Neural cell (in vitro differentiated cells): ENCODE results near the gene SLX4IP. TPM values are rescaled to one million over a fixed set of nuclear protein-coding genes. Genes with fewer than 3 reads are reported as not detected.

Experiments
- H2AFZ ChIP-seq: fragments of 200-600, 300-800 bp; sonication (generic), shearing (Covaris generic); 2 replicates; pipeline ENCODE4 v1.6.0; 2014; ENCODE audit warnings: low read depth, mild to moderate bottlenecking, antibody characterized with exemption, low read length, moderate library complexity
- H3F3A ChIP-seq: fragments of 200-600 bp; shearing (Covaris generic); 2 replicates; pipeline ENCODE4 v1.6.1; 2016; ENCODE audit warnings: mild to moderate bottlenecking, moderate library complexity, mixed read lengths, antibody characterized with exemption, low read length; ENCODE audit not compliant: insufficient read depth, poor library complexity, severe bottlenecking
- H3K27ac ChIP-seq: fragments of 200-600, 300-800 bp; sonication (generic), shearing (Covaris generic); 2 replicates; pipeline ENCODE4 v1.5.1; 2014; ENCODE audit warnings: mild to moderate bottlenecking, low read length, moderate library complexity
- H3K27me3 ChIP-seq: fragments of 300-800, 200-600 bp; sonication (generic), shearing (Covaris generic); 2 replicates; pipeline ENCODE4 v1.6.0; 2014; ENCODE audit warnings: mild to moderate bottlenecking, low read depth, low read length, moderate library complexity; ENCODE audit not compliant: insufficient read depth
- H3K36me3 ChIP-seq: fragments of 300-800, 200-600 bp; sonication (generic), shearing (Covaris generic); 2 replicates; pipeline ENCODE4 v1.5.1; 2014; ENCODE audit warnings: mild to moderate bottlenecking, antibody characterized with exemption, low read length, moderate library complexity; ENCODE audit not compliant: insufficient read depth
- H3K4me2 ChIP-seq: fragments of 300-800, 200-600 bp; sonication (generic), shearing (Covaris generic); 2 replicates; pipeline ENCODE4 v1.6.0; 2014; ENCODE audit warnings: mild to moderate bottlenecking, low read length
- H3K4me3 ChIP-seq: fragments of 300-800, 200-600 bp; sonication (generic), shearing (Covaris generic); 2 replicates; pipeline ENCODE4 v1.5.1; 2014; ENCODE audit warnings: mild to moderate bottlenecking, low read length, moderate library complexity
- H3K79me2 ChIP-seq: fragments of 200-600 bp; shearing (Covaris generic); replicated peaks from 2 replicates; pipeline ENCODE4 v1.6.0; 2014; ENCODE audit warnings: mild to moderate bottlenecking, low read length, moderate library complexity; ENCODE audit not compliant: insufficient read depth
- H3K9ac ChIP-seq: fragments of 300-800, 200-600 bp; sonication (generic), shearing (Covaris generic); 2 replicates; pipeline ENCODE4 v1.6.1; 2016; ENCODE audit warnings: mild to moderate bottlenecking, low read length, mixed read lengths
- H3K9me2 ChIP-seq: fragments of 200-600 bp; shearing (Covaris generic); 2 replicates; pipeline ENCODE4 v1.6.1; 2016; ENCODE audit warnings: mild to moderate bottlenecking, low read length, mixed read lengths; ENCODE audit not compliant: insufficient read depth
- H3K9me3 ChIP-seq: fragments of 200-600, 300-800 bp; sonication (generic), shearing (Covaris generic); 2 replicates; pipeline ENCODE4 v1.6.1; 2016; ENCODE audit warnings: mild to moderate bottlenecking, mixed run types, low read length, moderate library complexity, mixed read lengths
- H4K20me1 ChIP-seq: fragments of 200-600 bp; shearing (Covaris generic); 2 replicates; pipeline ENCODE4 v1.6.1; 2016; ENCODE audit warnings: mild to moderate bottlenecking, mixed run types; ENCODE audit not compliant: insufficient read depth
- EP300 ChIP-seq: fragments of 450-650 bp; conservative IDR thresholded peaks from 2 replicates; pipeline ENCODE4 v1.6.1; 2014; ENCODE audit warnings: antibody characterized with exemption, mild to moderate bottlenecking, moderate library complexity; ENCODE audit not compliant: poor library complexity, severe bottlenecking
- EZH2 ChIP-seq: fragments of 200-600, 300-800 bp; shearing (Covaris generic), sonication (generic); IDR thresholded peaks from 2 replicates; pipeline ENCODE4 v1.6.1; 2014; ENCODE audit warnings: antibody characterized with exemption, low read length, borderline replicate concordance, mild to moderate bottlenecking; ENCODE audit not compliant: insufficient read depth, poor library complexity, severe bottlenecking
- MXI1 ChIP-seq: fragments of 450-650 bp; conservative IDR thresholded peaks from 2 replicates; pipeline ENCODE4 v1.6.1; 2014; ENCODE audit warnings: antibody characterized with exemption, mild to moderate bottlenecking; ENCODE audit not compliant: poor library complexity, severe bottlenecking
- POLR2AphosphoS5 ChIP-seq: IDR thresholded peaks from 2 replicates; pipeline ENCODE4 v1.6.1; 2012
- RAD21 ChIP-seq: fragments of 450-650 bp; conservative IDR thresholded peaks from 2 replicates; pipeline ENCODE4 v1.6.1; 2014; ENCODE audit warnings: antibody characterized with exemption, mild to moderate bottlenecking, moderate library complexity
- SMC3 ChIP-seq: fragments of 450-650 bp; conservative IDR thresholded peaks from 2 replicates; pipeline ENCODE4 v1.6.1; 2014; ENCODE audit warnings: antibody characterized with exemption, mild to moderate bottlenecking, moderate library complexity; ENCODE audit not compliant: poor library complexity
- TAF1 ChIP-seq: IDR thresholded peaks from 2 replicates; pipeline ENCODE4 v1.6.1; 2012; ENCODE audit warnings: low read depth
- polyA plus RNA-seq: library from polyadenylated mRNA; depleted of rRNA; stranded (reverse); fragments of >200 nt; gene quantifications from 2 replicates; pipeline ENCODE4 v1.2.3, GENCODE V29; 2014
- TF ChIP-seq, protein P1 (sequence below): fragments of 450-650 bp; IDR thresholded peaks from 2 replicates; pipeline ENCODE4 v1.5.1; 2014; ENCODE audit warnings: antibody characterized with exemption, mild to moderate bottlenecking, moderate library complexity; ENCODE audit not compliant: poor library complexity, severe bottlenecking
- TF ChIP-seq, protein P2 (sequence below): IDR thresholded peaks from 2 replicates; pipeline ENCODE4 v1.6.1; 2012; ENCODE audit warnings: borderline replicate concordance

Gene SLX4IP
- polyA plus RNA-seq, 1 donor from 2014 or later = 6.4 TPM

DNA sequence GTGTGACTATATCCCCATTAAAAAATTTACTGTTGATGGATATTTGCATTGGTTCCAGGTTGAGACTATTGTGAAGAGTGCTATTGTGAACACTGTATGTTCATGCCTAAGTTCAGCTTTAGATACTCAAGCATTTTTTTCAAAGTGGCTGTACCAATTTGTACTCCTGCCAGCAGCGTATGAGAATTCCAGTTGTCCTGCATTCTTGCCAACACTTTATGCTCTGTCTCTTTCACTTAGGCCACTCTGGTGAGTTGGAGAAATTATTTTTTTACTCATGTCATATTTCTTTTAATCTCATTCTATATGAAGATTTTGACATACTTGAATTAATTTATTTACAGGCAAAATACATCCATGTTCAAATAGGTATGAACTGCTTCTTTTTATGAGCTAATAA lies 162.5 kb downstream of the SLX4IP start:
- Histone ChIP-seq H3K79me2 (no peaks in the 10 kb centered on the region), H3K36me3 (no peaks in the 10 kb centered on the region), H3K9ac (no peak overlapping the region), H3F3A (no peaks in the 10 kb centered on the region), H3K27me3 (no peaks in the 10 kb centered on the region), H4K20me1 (no peaks in the 10 kb centered on the region), H3K4me3 (no peak overlapping the region), H3K9me2 (no peaks in the 10 kb centered on the region), H3K27ac (no peak overlapping the region), H3K4me2 (no peak overlapping the region), H3K9me3 (no peaks in the 10 kb centered on the region), H2AFZ (no peak overlapping the region)
- TF ChIP-seq EZH2 = no peak

DNA sequence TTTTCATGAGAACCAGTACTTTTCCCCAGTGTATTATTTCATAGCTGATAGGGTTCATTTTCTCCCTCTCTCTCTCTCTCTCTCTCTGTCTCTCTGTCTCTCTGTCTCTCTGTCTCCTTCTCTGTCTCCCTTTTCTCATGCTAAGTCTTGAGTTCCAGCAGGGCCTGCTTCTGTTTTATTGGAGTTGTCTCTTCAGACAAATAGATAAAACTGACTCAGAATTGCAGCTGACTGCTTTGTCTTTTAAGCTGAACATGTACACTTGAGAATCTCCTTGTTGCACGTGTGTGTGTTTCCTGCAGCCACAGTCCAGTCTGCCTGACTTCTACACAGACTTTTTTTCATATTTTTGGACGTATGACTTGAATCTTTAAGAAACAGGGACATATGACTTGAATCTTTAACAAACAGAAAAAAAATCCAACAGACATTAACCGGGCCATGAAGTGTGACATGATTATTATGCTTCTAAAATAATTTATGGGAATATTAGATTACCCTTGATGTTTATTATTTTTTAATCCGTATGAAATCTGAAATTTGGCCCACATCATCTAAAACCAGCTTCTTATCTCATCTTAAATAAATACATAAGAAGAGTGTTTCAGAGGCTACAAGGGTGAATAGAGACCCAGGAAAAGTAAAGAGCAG lies 167.2 kb downstream of the SLX4IP start:
- Histone ChIP-seq H3K27me3 (no peaks in the 10 kb centered on the region), H3K36me3 (no peaks in the 10 kb centered on the region), H3F3A (no peaks in the 10 kb centered on the region), H2AFZ (no peak overlapping the region), H3K9ac (no peak overlapping the region), H3K9me3 (no peaks in the 10 kb centered on the region), H3K79me2 (no peaks in the 10 kb centered on the region), H3K4me3 (no peak overlapping the region), H3K9me2 (no peaks in the 10 kb centered on the region), H3K4me2 (no peak overlapping the region), H4K20me1 (no peaks in the 10 kb centered on the region), H3K27ac (no peak overlapping the region)
- TF ChIP-seq POLR2AphosphoS5 = no peak
- no peak for TF ChIP-seq TAF1
- TF ChIP-seq MXI1 = no peak
- TF ChIP-seq EP300 = no peak
- TF ChIP-seq, protein P1, sequence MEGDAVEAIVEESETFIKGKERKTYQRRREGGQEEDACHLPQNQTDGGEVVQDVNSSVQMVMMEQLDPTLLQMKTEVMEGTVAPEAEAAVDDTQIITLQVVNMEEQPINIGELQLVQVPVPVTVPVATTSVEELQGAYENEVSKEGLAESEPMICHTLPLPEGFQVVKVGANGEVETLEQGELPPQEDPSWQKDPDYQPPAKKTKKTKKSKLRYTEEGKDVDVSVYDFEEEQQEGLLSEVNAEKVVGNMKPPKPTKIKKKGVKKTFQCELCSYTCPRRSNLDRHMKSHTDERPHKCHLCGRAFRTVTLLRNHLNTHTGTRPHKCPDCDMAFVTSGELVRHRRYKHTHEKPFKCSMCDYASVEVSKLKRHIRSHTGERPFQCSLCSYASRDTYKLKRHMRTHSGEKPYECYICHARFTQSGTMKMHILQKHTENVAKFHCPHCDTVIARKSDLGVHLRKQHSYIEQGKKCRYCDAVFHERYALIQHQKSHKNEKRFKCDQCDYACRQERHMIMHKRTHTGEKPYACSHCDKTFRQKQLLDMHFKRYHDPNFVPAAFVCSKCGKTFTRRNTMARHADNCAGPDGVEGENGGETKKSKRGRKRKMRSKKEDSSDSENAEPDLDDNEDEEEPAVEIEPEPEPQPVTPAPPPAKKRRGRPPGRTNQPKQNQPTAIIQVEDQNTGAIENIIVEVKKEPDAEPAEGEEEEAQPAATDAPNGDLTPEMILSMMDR = no peak
- TF ChIP-seq RAD21 = no peak
- TF ChIP-seq, protein P2, sequence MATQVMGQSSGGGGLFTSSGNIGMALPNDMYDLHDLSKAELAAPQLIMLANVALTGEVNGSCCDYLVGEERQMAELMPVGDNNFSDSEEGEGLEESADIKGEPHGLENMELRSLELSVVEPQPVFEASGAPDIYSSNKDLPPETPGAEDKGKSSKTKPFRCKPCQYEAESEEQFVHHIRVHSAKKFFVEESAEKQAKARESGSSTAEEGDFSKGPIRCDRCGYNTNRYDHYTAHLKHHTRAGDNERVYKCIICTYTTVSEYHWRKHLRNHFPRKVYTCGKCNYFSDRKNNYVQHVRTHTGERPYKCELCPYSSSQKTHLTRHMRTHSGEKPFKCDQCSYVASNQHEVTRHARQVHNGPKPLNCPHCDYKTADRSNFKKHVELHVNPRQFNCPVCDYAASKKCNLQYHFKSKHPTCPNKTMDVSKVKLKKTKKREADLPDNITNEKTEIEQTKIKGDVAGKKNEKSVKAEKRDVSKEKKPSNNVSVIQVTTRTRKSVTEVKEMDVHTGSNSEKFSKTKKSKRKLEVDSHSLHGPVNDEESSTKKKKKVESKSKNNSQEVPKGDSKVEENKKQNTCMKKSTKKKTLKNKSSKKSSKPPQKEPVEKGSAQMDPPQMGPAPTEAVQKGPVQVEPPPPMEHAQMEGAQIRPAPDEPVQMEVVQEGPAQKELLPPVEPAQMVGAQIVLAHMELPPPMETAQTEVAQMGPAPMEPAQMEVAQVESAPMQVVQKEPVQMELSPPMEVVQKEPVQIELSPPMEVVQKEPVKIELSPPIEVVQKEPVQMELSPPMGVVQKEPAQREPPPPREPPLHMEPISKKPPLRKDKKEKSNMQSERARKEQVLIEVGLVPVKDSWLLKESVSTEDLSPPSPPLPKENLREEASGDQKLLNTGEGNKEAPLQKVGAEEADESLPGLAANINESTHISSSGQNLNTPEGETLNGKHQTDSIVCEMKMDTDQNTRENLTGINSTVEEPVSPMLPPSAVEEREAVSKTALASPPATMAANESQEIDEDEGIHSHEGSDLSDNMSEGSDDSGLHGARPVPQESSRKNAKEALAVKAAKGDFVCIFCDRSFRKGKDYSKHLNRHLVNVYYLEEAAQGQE = no peak
- TF ChIP-seq EZH2 = no peak
- TF ChIP-seq SMC3 = no peak
